ENCODE measurements around the gene F13B. TPM values are rescaled to one million over a fixed set of nuclear protein-coding genes. Genes with fewer than 3 reads are reported as not detected.
A peak's percentile ranks its signal among the peaks of the same experiment; 100 is the strongest.

The F13B gene
- total and polyA plus RNA-seq, 2 of the 4 experiments (the other 2 are of a cell fraction): not detected

DNA sequence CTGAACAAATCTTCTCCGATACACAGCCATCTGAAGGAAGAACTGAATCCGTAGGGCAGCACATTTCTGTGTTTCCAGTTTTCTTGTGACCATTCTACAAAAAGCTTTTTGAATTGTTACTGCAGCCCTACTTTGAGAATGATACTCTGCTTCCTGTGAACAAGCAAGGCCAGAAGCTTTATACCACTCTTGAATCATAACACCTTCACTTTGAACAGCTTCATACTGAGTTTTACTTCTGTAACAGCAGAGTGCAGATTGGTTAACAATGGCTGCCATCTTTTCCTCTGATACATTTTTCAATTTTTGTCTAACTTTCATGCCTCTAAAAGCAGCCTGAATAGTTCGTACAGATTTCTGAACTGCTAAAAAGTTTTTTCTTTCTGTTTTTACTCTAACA, 33.6 kb upstream of the F13B start:
- Histone ChIP-seq H2BK5ac (ENCODE audit: low read depth, low read length, poor library complexity, severe bottlenecking) (no peak overlapping the region), H3K14ac (replicated peaks; ENCODE audit: low read depth, low read length) (no peak overlapping the region), H4K20me1 (ENCODE audit: insufficient read depth, low read length) (no peaks in the 10 kb centered on the region), H3K18ac (ENCODE audit: low read depth, low read length) (no peak overlapping the region), H2BK20ac (ENCODE audit: low read depth, low read length) (no peak overlapping the region), H3K56ac (ENCODE audit: extremely low read depth, insufficient read depth, low read length) (no peak overlapping the region), H2BK120ac (ENCODE audit: low read depth, low read length) (no peak overlapping the region), H3K27ac (ENCODE audit: insufficient read depth, low read length) (no peak overlapping the region), H2AK5ac (ENCODE audit: low read depth, low read length) (no peak overlapping the region), H3K9ac (ENCODE audit: low read depth, low read length) (no peak overlapping the region), H3K36me3 (ENCODE audit: control insufficient read depth, insufficient read depth, low read length) (no peaks in the 10 kb centered on the region), H3K9me1 (ENCODE audit: insufficient read depth, low read length) (no peaks in the 10 kb centered on the region), H3K9me3 (ENCODE audit: control insufficient read depth, insufficient read depth, low read length) (no peaks in the 10 kb centered on the region), H2AK9ac (replicated peaks; ENCODE audit: low read depth, low read length, poor library complexity) (no peak overlapping the region), H3K4me2 (ENCODE audit: low read depth, low read length) (no peak overlapping the region), H3K4me3 (ENCODE audit: insufficient read depth, low read depth, low read length) (no peak overlapping the region), H4K91ac (ENCODE audit: insufficient read depth, low read depth, low read length) (no peak overlapping the region), H2AFZ (replicated peaks; ENCODE audit: low read length, poor library complexity) (no peak overlapping the region), H4K5ac (ENCODE audit: low read depth, low read length) (peak overlapping the region; percentile 16; the same call in 1 of the 2 replicates), H3K4me1 (ENCODE audit: control insufficient read depth, insufficient read depth, low read length) (0 out of 2 replicates have a peak, but pooled peaks cover 1% of the 10 kb centered on the region), H4K8ac (ENCODE audit: low read depth in 2 of 2, low read length in 2 of 2) (peak overlapping the region in 1 of 2 experiments; percentile 22; a peak in 2 of 4 replicates), H3K4ac (ENCODE audit: low read depth, low read length) (no peak overlapping the region), H3K23ac (ENCODE audit: low read depth, low read length) (no peak overlapping the region), H2BK15ac (ENCODE audit: low read depth, low read length) (no peak overlapping the region), H3K27me3 (ENCODE audit: control insufficient read depth, insufficient read depth, low read length) (no peaks in the 10 kb centered on the region), H3K79me1 (ENCODE audit: low read depth in 1 of 2, low read length in 2 of 2) (peaks cover 0 to 4% of the 10 kb centered on the region in 2 experiments; a peak in 1 of 4 replicates)
- CTCF ChIA-PET: no interaction called here
- ATAC-seq (ENCODE audit: low read depth) (no peak), DNase-seq (no peak)
- WGBS, 2 experiments (ENCODE audit: extremely low coverage in 2 of 2, insufficient read length in 1 of 2): 100% methylated on average over 2 of the region's 3 CpGs; no CpG with 5 or more reads in 1 of the 2 experiments
- intact Hi-C loops (cut with micrococcal nuclease) (no loop called here), dilution Hi-C loops (cut with HindIII; ENCODE audit: low sequenced_read_pairs, unreplicated experiment) (no loop called here), in situ Hi-C loops (cut with MboI; ENCODE audit: low sequenced_read_pairs) (no loop called here)
- POLR2A ChIA-PET (ENCODE audit: unreplicated experiment): no interaction called here
- BruUV-seq (replicated peaks): no TSS peak
- TF ChIP-seq MAFK (IDR thresholded peaks at IDR 0.05; ENCODE audit: low read depth, low read length): no peak
- no peak for TF ChIP-seq BHLHE40 (IDR thresholded peaks at IDR 0.05; ENCODE audit: low read depth, low read length)
- TF ChIP-seq CHD1 (IDR thresholded peaks at IDR 0.05; ENCODE audit: low read depth, low read length): no peak
- no peak for TF ChIP-seq MAZ (IDR thresholded peaks at IDR 0.05; ENCODE audit: borderline replicate concordance, low read depth, low read length)
- no peak for TF ChIP-seq CEBPB (IDR thresholded peaks at IDR 0.05; ENCODE audit: low read depth, low read length)
- no peak for TF ChIP-seq FOS (IDR thresholded peaks at IDR 0.05; ENCODE audit: low read depth, low read length)
- no peak for TF ChIP-seq POLR2A (IDR thresholded peaks at IDR 0.05; ENCODE audit: low read depth, low read length)
- TF ChIP-seq, protein P1, sequence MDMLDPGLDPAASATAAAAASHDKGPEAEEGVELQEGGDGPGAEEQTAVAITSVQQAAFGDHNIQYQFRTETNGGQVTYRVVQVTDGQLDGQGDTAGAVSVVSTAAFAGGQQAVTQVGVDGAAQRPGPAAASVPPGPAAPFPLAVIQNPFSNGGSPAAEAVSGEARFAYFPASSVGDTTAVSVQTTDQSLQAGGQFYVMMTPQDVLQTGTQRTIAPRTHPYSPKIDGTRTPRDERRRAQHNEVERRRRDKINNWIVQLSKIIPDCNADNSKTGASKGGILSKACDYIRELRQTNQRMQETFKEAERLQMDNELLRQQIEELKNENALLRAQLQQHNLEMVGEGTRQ (IDR thresholded peaks at IDR 0.05; ENCODE audit: low read depth, low read length): no peak
- TF ChIP-seq, protein P2, sequence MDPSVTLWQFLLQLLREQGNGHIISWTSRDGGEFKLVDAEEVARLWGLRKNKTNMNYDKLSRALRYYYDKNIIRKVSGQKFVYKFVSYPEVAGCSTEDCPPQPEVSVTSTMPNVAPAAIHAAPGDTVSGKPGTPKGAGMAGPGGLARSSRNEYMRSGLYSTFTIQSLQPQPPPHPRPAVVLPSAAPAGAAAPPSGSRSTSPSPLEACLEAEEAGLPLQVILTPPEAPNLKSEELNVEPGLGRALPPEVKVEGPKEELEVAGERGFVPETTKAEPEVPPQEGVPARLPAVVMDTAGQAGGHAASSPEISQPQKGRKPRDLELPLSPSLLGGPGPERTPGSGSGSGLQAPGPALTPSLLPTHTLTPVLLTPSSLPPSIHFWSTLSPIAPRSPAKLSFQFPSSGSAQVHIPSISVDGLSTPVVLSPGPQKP (IDR thresholded peaks at IDR 0.05; ENCODE audit: borderline replicate concordance, low read depth, low read length): no peak
- no peak for TF ChIP-seq SMC3 (IDR thresholded peaks at IDR 0.05; ENCODE audit: low read depth, low read length)
- TF ChIP-seq MXI1 (IDR thresholded peaks at IDR 0.05; ENCODE audit: borderline replicate concordance, low read depth, low read length): no peak
- TF ChIP-seq RCOR1 (IDR thresholded peaks at IDR 0.05; ENCODE audit: insufficient replicate concordance, low read length): no peak
- TF ChIP-seq RAD21 (IDR thresholded peaks at IDR 0.05; ENCODE audit: low read length): no peak
- no peak for TF ChIP-seq NFE2L2 (IDR thresholded peaks at IDR 0.05; ENCODE audit: low read depth, low read length)
- no peak for TF ChIP-seq RFX5 (IDR thresholded peaks at IDR 0.05; ENCODE audit: low read depth, low read length)
- TF ChIP-seq, protein P3, sequence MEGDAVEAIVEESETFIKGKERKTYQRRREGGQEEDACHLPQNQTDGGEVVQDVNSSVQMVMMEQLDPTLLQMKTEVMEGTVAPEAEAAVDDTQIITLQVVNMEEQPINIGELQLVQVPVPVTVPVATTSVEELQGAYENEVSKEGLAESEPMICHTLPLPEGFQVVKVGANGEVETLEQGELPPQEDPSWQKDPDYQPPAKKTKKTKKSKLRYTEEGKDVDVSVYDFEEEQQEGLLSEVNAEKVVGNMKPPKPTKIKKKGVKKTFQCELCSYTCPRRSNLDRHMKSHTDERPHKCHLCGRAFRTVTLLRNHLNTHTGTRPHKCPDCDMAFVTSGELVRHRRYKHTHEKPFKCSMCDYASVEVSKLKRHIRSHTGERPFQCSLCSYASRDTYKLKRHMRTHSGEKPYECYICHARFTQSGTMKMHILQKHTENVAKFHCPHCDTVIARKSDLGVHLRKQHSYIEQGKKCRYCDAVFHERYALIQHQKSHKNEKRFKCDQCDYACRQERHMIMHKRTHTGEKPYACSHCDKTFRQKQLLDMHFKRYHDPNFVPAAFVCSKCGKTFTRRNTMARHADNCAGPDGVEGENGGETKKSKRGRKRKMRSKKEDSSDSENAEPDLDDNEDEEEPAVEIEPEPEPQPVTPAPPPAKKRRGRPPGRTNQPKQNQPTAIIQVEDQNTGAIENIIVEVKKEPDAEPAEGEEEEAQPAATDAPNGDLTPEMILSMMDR (conservative IDR thresholded peaks at IDR 0.05; ENCODE audit: low read depth, low read length): no peak
